Stimulated activated naive CD4-positive, alpha-beta T cell (primary cell): ENCODE measurements around the gene GRIN2D.

Source experiments
- DNase-seq, 6 experiments: peaks; one replicate each; lab custom pipeline; 2025; lab: John Stamatoyannopoulos, UW

The GRIN2D gene

DNA sequence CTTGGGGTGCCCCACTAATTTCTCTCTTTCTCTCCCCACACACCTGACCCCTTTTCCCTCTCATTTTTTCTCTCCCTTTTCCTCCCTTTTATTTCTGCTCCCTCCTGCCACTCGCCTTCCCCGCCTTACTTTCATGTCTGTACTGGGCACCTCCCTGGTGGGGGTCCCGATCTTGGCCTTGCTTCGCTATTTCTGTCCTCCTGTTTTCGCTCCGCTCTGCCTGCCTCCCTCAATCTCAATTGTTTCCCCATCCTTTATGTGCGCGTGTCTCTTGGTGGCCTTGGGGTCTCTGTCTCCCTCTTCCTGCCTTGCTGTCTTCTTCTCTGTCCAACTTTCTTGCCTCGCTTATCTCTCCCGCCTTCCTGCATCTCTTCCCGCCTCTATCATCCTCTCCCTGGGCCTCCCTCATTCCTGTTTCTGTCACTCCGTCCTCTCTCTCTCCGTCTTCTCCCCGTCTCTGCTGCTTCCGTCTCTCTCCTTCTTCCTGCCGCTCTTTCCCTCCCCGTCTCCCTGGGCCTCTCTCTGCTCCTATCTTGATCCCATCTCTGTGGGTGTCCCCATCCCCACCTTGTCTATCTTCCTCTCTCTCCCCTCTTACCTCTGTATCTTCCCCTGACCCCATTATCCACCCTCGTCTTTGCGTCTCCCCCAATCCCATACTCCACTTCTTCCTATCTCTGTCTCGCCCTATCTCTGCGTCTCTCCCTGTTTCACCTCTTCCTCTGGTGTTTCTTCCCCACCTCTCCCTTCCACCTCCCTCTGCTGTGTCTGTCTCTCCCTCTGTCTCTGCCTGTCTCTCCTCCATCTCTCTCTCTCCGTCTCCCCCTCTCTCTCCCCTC is 4.0 kb downstream of the GRIN2D start:
- DNase-seq, result no peak

DNA sequence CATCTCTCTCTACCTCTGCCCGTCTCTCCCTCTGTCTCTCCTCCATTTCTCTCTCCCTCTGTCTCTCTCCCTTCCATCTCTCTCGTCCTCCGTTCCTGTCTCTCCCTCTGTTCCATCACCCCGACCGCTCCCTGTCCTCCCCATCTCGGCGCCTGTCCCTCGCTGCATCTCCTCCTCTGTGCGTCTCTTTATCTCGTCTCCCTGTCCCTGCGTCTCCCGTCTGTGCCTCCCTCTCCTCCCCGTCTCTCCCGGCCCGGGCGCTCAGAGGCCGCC is 4.6 kb downstream of the GRIN2D start:
- DNase-seq, result peak in 1 of 6 experiments; percentile 58

DNA sequence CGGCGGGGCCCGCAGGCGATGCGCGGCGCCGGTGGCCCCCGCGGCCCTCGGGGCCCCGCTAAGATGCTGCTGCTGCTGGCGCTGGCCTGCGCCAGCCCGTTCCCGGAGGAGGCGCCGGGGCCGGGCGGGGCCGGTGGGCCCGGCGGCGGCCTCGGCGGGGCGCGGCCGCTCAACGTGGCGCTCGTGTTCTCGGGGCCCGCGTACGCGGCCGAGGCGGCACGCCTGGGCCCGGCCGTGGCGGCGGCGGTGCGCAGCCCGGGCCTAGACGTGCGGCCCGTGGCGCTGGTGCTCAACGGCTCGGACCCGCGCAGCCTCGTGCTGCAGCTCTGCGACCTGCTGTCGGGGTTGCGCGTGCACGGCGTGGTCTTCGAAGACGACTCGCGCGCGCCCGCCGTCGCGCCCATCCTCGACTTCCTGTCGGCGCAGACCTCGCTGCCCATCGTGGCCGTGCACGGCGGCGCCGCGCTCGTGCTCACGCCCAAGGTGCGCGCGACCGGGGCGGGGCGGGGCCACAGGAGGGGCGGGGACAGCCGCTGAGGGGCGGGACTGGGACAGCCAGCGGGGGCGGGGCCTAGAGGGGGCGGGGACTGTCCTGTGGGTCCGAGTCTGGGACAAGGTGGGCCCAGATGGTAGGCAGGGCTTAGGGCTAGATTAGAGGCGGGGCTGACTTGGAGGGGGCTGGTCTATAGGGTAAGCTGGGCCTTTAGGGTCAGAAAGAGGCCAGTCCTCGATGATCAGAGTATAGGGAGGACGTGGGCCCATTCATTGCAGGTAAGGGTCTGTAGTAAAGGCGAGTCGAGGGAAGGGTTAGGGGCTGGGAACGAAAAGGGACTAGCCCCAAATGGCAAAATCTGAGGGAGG is 5.1 kb downstream of the GRIN2D start:
- peak; percentile 71 to 85 (median 78) for DNase-seq

DNA sequence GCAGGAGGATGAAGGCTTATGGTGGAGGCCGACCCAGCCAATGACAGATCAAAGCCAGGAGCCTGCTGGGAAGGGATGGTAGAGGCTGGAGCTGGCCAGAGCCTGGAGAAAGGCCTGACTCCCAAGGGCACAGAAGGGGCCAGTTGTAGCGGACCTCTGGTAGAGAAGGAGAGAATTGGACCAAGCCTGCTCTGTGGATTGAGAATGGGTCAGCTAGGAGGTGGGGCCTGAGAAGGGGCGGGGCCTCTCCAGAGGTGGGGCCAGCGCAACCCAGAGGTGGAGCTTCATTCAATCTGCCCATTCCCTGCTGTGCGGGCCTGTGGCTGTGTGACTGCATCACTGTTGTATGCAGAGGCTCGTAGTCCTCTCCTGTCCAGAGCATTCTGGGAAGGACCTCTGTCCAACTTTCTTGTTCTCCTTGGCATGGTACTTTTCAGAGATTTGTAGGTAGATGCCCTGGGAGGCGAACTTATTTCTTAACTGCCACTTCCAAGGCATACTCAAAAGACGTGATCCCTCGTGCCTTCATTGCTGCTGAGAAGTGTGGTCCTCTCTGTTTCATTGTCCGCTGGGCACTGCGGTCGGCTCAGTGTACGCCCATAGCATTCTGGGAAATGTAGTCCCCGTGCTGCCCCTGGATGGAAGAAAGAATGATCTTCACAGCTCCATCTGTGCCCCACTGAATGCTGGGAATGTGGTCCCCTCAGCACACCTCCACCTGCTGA is 6.7 kb downstream of the GRIN2D start:
- peak in 4 of 6 experiments; percentile 20 to 51 (median 32) for DNase-seq

DNA sequence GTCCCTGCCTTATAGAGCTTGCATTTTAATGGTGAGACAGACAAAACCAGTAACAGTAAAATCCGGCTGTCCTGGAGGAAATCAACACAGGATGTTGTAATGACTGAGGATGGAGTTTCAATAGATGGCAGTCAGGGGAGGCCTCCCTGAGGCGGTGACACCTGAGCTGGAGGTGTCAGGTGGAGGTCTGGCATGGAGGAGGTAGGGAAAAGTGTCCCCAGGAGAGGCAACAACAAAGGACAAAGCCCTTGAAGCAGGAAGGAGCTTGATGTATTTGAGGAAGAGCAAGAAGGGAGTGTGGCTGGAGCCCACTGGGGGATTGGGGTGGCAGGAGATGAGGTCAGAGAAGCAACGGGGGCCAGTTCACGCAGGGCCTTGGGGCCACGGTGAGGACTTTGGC is 7.8 kb downstream of the GRIN2D start:
- DNase-seq, result no peak

DNA sequence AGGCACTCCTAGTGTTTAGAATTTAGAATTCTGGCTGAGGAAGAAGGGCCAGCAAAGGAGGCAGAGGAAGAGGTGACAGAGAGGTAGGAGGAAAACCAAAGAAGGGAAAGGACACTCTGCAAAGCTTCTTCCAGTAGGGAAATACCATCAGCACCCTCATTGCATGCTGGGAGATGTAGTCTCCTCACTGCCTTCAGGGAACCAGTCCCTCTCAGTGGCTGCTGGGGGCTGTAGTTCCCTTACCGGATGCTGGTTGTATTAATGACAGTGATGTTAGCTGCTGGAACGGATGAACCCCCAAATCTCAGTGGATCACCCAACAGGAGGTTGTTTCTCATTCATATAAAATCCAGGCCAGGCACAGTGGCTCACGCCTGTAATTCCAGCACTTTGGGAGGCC is 10.1 kb downstream of the GRIN2D start:
- DNase-seq, result peak in 3 of 6 experiments; percentile 7 to 51 (median 33)

DNA sequence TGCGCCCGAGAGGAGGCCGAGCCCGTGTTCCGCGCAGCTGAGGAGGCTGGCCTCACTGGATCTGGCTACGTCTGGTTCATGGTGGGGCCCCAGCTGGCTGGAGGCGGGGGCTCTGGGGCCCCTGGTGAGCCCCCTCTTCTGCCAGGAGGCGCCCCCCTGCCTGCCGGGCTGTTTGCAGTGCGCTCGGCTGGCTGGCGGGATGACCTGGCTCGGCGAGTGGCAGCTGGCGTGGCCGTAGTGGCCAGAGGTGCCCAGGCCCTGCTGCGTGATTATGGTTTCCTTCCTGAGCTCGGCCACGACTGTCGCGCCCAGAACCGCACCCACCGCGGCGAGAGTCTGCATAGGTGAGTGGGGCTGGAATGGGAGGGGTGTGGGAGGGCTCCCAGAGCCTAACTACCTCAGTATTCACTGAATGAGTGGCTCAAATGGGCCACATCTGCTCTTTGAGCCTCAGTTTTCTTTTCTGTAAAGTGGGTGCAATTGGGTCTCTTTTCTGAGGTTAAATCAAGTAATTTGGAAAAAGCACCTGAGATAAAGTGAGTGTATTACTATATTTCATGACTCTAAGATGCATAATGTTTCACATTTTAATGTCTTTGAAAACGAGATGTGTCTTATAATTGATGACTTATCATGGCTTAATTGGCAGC is 11.7 kb downstream of the GRIN2D start:
- no peak for DNase-seq

DNA sequence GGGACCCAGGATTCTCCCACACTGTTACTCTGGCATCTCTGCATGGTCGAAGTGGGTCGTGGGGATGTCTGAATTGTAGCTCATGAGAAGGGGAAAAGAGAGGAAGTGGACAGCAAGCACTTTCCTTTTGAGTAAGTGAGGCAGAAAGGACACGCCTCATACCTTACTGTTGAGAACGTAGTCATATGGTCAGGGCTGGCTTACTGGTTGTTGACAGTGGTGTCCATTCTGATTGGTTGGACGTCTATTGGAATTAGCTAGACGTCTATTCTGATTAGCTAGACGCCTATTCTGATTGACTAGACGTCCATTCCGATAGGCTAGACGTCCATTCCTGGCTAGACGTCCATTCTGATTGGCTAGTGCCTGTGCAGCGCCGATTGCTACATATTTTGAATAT is 12.4 kb downstream of the GRIN2D start:
- no peak for DNase-seq

DNA sequence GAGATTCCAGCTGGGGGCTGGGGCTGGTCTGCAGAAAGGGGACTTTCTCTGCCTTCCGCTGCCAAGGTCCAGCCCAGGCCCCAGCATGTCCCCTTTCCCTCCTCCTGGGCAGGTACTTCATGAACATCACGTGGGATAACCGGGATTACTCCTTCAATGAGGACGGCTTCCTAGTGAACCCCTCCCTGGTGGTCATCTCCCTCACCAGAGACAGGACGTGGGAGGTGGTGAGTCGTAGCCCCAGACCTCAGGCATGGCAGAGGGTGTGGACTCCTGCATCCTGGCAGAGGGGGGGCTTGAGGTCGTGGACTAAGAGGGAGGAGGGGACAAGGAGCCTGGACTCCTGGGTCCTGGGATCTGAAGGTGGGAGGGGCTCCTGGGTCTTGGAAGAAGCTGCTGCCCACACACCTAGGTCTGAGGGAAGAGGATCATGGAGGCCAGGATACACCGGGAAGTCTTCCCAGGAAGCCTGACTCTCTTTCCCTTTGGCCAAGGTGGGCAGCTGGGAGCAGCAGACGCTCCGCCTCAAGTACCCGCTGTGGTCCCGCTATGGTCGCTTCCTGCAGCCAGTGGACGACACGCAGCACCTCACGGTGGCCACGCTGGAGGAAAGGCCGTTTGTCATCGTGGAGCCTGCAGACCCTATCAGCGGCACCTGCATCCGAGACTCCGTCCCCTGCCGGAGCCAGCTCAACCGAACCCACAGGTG is 20.6 kb downstream of the GRIN2D start:
- no peak for DNase-seq

DNA sequence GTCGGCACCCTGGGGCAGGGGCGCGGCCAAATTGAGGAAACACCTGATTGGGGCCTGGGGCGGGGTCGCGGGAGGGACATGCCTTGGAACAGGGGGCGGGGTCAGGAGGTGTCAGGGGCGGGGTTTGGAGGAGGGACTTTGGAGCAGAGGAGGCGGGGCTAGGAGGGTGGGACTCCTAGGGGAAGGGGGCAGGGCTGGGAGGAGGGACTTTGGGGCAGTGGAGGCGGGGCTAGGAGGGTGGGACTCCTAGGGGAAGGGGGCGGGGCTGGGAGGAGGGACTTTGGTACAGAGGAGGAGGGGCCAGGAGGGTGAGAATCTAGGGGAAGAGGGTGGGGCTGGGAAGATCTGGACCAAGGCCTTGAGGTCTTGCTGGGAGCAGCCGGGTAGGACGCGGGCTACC is 21.9 kb downstream of the GRIN2D start:
- peak; percentile 34 to 78 (median 68) for DNase-seq

DNA sequence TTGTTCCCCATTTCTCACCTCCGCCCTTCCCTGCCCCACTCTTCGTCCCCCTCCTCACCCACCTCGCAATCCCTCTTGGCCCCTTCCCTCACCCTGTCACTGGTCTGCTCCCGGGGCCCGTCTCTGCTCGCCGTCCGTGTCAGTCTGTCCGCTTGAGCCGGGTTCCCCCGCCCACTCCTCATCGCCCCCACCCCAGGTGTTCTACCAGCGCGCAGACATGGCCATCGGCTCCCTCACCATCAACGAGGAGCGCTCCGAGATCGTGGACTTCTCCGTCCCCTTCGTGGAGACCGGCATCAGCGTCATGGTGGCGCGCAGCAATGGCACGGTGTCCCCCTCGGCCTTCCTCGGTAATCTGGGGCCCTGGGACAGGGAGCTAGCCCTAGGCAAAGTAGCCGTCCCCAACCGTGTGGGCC is 22.3 kb downstream of the GRIN2D start:
- DNase-seq, result no peak

DNA sequence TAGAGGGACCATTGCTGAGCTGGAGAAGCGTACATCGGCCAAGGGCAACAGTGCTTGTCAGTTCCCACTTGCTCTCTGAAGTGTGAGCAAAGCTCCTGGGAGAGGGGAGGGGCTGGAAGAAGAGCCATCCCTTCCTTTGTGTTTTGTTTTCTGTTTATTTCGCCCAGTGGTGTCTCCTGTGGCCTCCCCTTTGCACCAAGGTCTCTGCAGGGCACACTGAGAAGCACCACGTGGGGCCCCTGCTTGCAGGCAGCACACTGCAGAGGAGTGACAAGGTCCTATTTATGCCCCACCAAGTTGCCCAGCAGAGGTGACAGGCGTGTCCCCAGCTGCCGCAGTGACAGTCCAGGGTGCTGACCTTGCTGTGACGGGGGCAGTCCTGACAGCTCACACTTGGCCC is 24.0 kb downstream of the GRIN2D start:
- no peak for DNase-seq

DNA sequence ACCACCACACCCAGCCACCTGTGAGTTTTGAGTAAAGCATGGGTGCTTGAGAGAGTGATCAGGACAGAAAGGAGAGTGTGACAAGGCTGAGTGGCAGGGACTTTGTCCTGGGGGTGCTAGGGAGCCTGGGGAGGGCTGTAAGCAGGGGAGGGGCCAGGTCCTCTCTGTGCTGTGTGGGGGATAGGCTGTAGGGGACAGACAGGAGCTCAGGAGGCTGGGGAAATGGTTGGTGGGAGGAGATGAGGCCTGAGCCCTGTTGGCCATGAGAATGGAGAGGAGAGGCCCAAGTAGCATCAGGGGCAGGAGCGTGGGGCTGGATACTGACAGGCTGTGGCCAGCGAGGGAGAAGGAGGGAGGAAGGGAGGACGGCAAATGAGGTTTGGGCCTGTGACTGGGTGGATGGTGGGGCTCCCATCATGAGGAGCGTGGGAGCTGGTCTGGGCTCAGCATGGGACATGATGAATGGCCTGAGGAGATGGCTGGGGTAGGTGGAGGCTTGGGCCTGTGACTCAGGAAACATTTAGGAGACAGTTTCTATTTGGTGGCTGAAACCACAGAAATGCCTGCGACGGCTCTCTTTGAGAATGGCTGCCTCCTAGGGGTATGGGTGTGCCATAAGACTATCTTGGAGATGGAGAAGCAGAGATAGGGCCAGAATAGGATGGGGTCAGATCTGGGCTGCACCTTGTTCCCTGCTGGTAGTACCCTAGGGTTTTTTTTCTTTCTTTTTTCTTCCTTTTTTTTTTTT is 25.0 kb downstream of the GRIN2D start:
- DNase-seq, result no peak

DNA sequence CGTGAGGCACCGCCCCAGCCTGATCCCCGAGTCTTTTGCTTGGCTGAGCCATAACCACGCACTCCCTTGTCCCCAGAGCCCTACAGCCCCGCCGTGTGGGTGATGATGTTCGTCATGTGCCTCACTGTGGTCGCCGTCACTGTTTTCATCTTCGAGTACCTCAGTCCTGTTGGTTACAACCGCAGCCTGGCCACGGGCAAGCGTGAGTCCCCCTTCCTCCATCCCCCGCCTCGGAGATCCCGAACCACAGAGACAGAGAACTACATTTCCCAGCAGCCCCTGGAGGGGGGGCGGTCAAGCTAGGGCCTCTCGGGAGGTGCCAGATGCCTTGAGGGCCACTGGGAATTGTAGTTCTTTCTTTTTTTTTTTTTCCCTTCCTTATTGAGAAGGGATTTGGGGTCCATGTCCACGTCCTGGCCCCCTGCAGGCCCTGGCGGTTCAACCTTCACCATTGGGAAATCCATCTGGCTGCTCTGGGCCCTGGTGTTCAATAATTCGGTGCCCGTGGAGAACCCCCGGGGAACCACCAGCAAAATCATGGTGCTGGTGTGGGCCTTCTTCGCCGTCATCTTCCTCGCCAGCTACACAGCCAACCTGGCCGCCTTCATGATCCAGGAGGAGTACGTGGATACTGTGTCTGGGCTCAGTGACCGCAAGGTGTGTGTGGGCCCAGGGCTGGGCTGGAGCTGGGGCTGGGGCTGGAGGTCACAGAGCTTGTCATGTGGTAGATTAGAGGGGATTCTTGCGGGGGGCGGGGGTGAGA is 25.9 kb downstream of the GRIN2D start:
- peak; percentile 40 to 69 (median 56) for DNase-seq

DNA sequence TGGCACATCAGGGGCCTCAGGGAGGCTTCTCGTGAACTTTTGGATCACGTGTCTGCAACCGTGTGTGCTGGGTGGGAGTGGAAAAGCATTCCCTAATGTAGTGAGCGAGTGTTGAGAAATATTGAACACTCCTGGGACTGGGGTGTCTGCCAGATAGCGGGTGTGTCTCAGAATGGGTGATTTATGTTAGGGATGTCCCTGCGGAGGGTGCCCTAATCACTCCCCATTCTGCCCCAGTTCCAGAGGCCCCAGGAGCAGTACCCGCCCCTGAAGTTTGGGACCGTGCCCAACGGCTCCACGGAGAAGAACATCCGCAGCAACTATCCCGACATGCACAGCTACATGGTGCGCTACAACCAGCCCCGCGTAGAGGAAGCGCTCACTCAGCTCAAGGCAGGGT is 28.1 kb downstream of the GRIN2D start:
- no peak for DNase-seq

DNA sequence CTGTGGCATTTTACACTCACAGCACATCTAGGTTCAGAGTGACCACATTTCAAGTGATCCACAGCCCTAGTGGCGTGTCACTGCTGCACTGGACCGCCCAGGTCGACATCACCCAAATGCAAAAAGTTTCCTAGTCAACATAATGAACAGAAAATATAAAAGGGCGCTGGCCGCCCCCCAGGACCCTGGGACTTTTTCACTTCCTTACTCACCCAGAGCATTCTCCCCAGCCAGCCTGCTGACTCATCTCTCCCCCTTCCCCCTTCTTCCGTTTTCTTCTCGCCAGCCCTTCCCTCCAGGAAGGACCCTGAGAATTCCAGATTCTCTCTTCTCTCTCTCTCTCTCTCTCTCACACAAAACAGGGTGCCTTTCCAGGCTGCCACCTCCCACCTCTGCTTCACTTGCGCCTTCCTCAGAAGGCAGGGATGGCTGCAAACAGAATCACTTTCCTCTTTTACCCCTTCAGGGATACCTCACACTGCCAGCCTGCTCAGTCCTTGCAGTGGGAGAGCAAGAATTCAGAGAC is 31.3 kb downstream of the GRIN2D start:
- no peak for DNase-seq

DNA sequence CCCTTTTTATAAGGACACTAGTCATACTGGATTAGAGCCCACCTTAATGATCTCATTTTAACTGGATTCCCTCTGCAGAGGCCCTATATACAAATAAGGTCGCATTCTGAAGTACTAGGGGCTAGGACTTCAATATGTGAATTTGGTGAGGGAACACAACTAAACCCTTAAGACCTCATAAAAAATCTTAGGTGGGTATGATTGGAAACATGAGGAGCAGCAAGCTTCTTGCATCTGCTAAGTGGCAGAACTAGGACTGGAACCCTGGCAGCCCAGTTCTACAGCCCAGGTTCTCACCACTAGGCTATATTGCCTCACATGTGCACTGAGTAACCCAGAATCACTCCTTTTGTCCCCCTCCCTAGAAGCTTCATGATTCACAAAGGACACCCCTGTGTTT is 35.2 kb downstream of the GRIN2D start:
- DNase-seq, result no peak

DNA sequence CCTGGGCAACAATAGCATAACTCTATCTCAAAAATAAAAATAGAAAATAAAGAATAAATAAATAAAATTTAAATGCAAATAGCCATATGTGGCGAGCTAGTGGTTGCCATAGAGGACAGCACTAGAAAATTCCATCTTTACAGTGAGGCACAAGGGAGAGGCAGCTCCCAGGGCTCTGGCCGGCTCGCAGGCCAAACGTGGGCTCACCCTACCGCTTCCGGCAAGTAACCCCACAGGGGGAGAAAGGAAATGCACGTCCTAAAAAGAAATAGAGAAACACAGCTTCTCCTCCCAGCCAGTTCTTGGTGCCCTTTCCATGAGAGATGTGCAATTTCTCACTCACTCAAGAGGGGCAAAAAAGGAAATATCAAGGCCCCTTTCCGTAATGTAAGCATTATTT is 39.9 kb downstream of the GRIN2D start:
- no peak for DNase-seq

DNA sequence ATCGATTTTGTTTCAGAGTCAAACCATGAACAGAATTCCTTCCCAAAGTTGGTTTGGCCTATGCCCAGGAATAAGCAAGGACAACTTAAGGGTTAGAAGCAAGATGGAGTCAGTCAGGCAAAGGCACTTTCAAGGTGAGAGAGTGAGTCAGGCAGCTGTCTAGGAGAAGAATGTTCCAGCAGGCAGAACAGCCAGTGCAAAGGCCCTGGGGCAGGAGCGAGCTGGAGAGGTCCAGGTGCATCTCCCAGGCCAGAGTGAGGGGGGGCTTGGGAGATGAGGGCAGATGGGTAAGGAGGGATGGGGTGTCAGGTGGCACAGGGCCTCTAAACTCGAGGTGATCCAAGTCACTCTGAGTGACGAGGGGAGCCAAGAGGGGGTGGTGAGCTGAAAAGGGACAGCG is 43.1 kb downstream of the GRIN2D start:
- no peak for DNase-seq
